Fibroblast of mammary gland (primary cell): ENCODE data around the gene ZBED1.

Experiments used
- DNase-seq: peaks from one replicate; pipeline ENCODE4 v3.0.0-alpha.2; 2010; ENCODE audit warnings: low read depth
- H3K4me3 ChIP-seq: 2 replicates; pipeline ENCODE4 v1.5.1; 2011; ENCODE audit warnings: low read depth, mild to moderate bottlenecking, low read length, moderate library complexity; ENCODE audit not compliant: control insufficient read depth
- CTCF ChIP-seq: conservative IDR thresholded peaks from 2 replicates; pipeline ENCODE4 v1.5.1; 2011; ENCODE audit warnings: low read depth, low read length, inconsistent platforms; ENCODE audit not compliant: control insufficient read depth, insufficient read depth

Gene ZBED1

GRCh38 chrX:2439613-2440012, 61.2 kb downstream of the ZBED1 start:
- no peak overlapping the region for H3K4me3 ChIP-seq
- no peak for DNase-seq
- no peak for TF ChIP-seq CTCF
